GM12874 (cell line): ENCODE results near the gene NSD1.

Experiments
- TF ChIP-seq, protein P1 (sequence below): IDR thresholded peaks from 2 replicates; pipeline ENCODE4 v1.5.1; 2011; ENCODE audit warnings: low read depth, mild to moderate bottlenecking, control low read depth, low read length, moderate library complexity; ENCODE audit not compliant: insufficient read depth

Gene NSD1

DNA sequence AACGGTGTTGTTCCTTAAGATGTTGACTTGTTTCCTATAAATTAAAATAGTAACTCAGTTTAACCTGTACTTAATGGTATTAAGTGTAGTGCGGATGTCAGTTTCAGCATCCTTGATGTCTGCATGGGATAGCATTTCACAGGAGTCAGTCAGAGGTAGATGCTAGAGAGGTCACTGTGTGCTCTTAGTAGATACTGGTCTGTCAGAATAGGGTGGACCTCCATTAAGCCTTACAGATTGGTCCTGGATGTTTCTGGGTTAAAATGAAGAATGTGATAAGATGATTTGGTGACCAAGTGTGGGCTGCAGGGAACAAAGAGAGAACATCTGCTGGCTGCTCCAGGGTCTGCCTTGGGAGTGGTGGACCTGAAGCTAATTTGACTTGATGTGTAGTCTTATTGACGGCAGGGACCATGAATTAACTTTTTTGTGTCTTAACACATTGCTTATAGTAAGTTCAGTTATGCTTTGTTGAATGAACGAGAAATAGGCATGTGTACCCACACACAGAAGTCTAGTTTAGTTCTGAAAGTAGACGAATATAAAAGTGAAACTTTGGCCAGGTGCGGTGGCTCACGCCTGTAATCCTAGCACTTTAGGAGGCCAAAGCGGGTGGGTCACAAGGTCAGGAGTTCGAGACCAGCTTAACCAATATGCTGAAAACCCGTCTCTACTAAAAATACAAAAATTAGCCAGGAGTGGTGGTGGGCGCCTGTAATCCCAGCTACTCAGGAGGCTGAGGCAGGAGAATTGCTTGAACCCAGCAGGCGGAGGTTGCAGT is 157.4 kb downstream of the NSD1 start:
- TF ChIP-seq, protein P1, sequence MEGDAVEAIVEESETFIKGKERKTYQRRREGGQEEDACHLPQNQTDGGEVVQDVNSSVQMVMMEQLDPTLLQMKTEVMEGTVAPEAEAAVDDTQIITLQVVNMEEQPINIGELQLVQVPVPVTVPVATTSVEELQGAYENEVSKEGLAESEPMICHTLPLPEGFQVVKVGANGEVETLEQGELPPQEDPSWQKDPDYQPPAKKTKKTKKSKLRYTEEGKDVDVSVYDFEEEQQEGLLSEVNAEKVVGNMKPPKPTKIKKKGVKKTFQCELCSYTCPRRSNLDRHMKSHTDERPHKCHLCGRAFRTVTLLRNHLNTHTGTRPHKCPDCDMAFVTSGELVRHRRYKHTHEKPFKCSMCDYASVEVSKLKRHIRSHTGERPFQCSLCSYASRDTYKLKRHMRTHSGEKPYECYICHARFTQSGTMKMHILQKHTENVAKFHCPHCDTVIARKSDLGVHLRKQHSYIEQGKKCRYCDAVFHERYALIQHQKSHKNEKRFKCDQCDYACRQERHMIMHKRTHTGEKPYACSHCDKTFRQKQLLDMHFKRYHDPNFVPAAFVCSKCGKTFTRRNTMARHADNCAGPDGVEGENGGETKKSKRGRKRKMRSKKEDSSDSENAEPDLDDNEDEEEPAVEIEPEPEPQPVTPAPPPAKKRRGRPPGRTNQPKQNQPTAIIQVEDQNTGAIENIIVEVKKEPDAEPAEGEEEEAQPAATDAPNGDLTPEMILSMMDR, result no peak

DNA sequence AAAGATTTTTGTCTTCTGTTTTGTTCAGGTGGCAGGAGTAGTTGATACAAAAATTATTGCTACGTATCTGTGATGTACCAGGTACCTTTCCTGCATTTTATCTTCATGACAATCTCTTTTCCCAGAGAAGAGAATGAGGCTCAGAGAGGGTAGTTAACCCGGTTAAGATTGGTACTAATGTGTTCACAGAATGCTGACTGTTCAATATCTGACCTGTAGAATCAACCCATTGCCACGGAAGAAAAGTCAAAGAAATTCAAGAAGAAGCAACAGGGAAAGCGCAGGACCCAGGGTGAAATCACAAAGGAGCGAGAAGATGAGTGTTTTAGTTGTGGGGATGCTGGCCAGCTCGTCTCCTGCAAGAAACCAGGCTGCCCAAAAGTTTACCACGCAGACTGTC is 158.2 kb downstream of the NSD1 start:
- TF ChIP-seq, protein P1, result no peak

DNA sequence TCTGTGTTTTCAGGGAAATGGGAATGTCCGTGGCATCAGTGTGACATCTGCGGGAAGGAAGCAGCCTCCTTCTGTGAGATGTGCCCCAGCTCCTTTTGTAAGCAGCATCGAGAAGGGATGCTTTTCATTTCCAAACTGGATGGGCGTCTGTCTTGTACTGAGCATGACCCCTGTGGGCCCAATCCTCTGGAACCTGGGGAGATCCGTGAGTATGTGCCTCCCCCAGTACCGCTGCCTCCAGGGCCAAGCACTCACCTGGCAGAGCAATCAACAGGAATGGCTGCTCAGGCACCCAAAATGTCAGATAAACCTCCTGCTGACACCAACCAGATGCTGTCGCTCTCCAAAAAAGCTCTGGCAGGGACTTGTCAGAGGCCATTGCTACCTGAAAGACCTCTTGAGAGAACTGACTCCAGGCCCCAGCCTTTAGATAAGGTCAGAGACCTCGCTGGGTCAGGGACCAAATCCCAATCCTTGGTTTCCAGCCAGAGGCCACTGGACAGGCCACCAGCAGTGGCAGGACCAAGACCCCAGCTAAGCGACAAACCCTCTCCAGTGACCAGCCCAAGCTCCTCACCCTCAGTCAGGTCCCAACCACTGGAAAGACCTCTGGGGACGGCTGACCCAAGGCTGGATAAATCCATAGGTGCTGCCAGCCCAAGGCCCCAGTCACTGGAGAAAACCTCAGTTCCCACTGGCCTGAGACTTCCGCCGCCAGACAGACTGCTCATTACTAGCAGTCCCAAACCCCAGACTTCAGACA is 160.4 kb downstream of the NSD1 start:
- TF ChIP-seq, protein P1, result no peak

DNA sequence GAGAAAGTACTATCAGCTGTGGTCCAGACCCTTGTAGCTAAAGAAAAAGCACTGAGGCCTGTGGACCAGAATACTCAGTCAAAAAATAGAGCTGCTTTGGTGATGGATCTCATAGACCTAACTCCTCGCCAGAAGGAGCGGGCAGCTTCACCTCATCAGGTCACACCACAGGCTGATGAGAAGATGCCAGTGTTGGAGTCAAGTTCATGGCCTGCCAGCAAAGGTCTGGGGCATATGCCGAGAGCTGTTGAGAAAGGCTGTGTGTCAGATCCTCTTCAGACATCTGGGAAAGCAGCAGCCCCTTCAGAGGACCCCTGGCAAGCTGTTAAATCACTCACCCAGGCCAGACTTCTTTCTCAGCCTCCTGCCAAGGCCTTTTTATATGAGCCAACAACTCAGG is 161.1 kb downstream of the NSD1 start:
- TF ChIP-seq, protein P1, result no peak

DNA sequence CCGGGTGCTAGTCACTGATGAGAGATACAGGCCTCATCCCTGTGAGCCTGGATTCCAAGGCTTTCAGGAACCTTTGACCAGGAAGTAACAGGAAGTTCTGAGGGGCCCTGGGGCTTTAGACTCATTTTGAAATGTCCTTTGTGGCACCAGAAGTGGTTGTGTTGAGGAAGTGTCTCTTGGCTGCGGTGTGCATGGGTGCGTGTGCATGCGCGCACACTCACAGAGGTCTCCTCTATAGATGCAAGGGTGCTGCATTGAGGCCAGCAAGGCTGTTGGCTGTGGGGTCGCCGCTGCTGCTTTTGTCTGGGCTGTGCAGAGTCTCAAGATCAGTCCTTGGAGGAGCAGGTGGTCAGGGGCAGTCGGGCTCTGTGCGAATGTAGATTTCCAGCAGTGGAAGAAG is 162.4 kb downstream of the NSD1 start:
- TF ChIP-seq, protein P1, result no peak

DNA sequence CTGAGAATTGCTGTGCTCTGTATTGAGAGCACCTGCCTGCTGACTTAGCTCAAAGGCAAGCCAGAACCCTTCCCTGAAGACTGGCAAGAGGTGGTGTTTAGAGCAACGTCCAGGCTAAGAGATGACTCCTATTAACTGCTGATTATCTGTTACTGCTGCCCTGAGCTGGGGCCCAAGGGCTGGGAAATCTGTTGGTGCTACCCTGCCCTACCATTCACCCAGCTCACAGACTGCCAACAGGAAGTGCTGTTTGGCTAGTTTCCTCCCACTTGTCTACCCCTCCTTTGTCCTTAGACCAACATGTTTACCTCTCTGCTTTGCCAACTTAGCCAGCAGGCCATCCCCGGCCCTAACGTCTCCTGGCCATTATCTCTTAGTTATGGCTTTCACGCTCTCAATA is 163.0 kb downstream of the NSD1 start:
- TF ChIP-seq, protein P1, result no peak

DNA sequence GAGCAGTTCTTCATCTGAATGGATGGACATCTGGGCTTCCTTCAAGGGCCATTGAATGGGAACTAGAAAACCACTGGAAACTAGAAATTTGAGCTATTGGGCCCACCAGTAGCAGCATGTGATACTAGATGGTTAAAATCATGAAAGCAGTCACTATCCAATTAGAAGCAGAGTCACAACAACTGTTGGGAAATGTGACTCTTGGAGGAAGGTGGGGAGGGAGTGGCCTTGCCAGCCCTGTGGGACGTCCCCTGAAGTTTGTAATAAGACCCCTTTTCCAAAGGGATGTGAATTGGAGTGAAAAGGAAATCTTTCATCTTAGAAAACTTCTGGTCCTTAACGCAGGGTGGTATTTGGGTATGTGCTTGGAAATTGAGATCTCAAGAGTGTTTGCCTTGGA is 164.3 kb downstream of the NSD1 start:
- TF ChIP-seq, protein P1, result no peak
